HG03575 (cell line): ENCODE measurements around the gene CDA.
"Not testable (repeated sequence)": the region's sequence is repeated elsewhere in the genome, so short reads cannot be mapped to it uniquely, and the experiment has no call there.

ENCODE experiments used
- ATAC-seq: cut with Tn5 transposase; IDR thresholded peaks from one replicate; pipeline ENCODE4 v1.9.1; 2021; ENCODE audit not compliant: unreplicated experiment, insufficient number of reproducible peaks, low FRiP score; ENCODE audit errors: extremely low read depth

CDA gene

DNA sequence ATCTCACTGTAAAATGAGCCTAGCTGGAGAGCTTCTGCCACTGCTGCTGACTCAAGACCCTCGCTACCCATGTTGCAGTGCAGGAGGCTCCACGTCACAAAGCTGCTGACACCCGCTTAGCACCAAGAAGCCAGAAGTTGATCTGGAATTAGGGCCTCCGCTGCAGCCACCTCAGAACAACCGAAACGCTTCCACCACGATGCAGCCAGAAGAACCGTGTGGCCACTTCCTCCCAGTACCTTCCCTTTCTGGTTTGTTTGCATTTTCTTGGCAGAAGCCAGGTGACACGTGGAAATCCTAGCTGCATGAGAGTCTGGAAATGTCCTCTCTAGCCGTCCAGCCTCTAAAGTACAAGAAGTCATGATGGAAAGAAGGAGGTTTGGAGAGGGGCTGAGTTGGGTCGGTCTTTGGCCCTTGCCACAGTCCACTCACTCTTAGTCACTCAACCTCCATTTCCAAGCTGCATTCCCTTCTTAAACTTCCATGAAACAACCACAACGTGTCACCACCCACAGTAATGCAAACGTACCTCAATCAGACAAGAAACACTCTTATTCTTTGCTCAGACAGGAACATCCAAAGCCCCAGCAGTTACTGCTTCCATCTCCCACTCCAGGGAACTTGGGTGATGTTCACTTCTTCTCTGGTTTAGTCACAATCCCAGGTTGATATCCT is 10.0 kb upstream of the CDA start:
- no peak for ATAC-seq

DNA sequence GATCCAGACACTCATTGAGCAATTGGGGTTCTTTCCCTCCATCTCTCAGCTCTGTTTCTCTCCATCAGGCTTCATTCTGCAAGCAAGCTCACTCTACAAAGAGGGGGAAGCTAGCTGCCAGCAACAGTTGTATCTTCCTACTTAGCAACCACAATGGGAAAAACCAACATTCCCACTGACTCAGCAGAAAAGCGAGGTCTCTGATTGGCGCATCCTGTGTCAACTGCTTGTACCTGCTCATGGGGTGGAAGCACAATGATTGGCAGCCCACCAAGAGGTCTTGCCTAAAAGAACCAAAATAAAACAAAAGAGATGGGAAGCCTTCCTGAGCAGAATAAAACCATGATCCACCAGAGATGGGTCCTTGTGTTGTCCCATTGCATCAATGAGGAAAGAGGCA is 4.0 kb upstream of the CDA start:
- ATAC-seq, result no peak

DNA sequence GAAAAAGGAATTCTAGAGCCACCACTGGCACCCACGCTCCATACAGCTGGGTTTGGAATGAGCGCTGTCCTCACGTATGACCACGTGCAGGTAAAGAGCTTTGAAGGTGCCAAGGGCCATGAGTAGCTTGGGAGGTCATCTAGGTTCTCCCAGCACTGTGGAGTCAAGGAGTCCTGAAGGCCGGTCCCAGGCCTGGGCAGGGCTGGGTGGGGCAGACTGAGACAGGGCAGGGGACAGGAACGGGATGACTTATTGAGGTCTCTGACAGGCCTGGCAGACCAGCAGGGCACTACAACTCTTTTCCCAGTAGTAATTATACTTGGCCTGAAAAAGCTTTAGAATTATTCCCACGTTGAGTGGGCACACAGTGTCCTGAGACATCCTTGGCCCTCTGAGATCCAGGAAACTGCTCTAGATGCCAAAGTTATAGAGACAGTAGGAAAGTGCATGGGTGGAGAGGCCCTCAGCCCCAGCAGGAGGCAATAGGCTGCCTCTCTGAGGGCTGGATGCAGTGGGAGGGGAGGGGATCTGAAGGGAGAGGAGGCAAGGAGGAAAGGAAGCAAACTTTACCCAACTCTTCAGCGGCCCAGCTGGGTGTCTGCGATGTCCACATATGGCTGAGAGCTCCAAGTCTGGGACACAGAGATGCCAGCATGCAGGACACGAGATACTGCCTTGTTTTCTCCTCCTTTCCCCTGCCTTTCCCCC is 1.8 kb upstream of the CDA start:
- no peak for ATAC-seq

DNA sequence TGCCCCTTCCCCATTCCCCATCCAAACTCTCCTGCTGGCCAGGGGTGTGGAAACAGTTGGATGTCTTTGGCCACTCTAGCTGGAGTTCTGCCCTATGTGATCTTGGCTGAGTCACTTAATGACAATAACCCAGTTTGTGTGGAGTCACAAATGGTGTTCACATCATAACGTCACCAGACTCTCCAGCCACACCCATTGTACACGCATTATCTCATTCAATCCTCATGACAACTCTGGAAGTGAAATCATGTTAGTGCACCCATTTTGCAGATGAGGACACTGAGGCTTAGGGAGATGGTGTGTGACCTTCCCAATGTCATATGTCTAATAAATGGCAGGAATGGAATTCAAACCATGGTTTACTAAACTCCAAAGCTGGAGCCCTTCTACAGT is 1.2 kb upstream of the CDA start:
- no peak for ATAC-seq

DNA sequence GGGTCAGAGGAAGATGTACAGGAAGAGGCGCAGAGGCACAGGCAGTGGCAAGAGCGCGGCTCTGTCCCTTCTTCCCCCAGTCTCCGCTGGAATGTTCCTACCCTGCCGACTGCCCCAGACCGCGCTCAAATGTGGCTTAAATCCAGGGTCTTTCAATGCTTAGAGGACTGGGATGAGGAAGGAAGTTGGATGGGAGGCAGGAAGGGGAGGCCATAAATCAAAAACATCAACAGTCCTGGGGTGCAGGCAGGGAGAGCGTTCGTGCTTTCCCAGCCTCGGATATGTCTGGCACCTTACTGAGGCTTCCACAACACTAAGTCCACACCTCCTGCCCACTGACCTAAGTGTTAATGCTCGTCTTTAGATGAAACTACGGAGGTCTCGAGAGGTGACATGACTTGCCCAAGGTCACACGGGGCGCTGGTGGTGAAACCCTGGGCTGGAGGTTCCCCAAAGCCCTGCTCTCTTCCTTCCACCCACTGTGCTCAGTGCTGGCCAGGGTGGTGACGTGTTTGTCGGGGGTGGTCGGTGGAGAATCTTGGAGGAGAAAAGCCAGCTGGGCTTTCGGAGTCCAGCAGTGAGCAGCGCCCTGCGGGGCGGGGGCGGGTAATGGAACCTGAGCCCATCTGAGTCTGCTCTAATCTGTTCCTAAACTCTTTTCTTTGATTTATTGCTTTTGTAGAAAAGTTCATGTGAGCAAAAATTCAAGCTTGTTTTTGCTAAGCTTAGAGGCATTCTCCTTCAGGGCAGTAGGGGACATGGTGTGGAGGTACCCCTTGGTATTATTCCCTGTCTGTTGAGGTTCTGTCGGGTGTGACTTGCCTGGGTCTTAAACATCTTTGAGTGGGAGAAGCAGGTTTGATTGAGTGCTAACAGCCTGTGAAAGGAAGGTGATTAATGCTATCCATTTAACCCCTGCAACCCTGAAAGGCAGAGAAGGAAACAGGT is 708 bp downstream of the CDA start:
- no peak for ATAC-seq

DNA sequence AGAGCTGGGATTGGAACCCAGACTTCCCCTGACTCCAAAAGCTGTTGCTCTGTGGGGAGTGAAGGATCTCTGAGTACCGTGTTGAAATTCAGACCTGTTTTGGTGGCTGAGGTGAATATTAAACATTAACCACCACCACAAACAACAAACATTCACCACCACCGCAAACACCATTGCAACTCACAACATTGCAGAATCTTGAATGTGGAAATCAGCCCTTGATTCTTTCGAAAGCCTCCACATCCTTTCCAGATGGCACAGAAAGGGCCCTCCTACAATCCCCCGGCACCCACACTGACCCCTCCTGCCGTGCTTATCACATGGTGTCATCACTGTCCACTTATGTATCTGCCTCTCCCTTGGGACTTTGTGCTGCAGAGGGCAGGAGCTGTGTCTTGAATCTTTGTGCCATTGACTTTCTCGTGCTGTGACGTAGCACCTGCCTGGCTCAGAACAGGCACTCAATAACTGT is 1.4 kb downstream of the CDA start:
- ATAC-seq, result no peak

DNA sequence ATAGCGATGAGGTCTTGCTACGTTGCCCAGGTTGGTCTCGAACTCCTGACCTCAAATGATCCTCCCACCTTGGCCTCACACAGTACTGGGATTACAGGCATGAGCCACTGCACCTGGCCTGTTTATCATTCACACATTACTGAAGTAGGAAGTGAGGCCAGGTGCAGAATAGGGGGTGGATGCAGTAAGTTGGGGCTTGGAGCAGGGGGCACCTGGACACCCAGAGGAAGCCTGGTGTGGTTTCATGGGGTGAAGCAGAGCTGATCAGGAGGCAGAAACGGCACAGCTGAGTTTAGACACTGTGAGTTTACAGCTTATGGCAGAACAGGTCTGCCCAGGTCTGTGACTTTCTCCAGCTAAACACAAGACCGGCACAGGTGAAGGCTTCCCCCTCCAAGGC is 4.9 kb downstream of the CDA start:
- no peak for ATAC-seq

DNA sequence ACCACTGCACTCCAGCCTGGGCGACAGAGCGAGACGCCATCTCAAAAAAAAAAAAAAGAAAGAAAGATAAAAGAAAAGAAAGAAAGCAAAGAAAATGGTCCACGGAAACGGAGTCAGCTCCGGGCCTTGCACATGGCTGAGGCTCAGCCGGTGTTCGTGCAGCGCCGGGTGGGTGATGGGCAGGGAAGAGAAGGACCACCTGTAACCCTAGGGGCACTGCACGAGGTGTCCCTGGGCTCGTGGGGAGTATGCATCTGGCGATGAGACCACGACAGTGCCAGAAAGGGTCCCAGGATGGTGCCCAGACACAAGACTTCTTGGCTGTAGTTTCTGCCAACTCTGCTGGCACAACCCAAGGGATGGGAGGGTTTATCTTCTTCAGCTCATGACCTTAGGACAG is 5.8 kb downstream of the CDA start:
- ATAC-seq, result no peak

DNA sequence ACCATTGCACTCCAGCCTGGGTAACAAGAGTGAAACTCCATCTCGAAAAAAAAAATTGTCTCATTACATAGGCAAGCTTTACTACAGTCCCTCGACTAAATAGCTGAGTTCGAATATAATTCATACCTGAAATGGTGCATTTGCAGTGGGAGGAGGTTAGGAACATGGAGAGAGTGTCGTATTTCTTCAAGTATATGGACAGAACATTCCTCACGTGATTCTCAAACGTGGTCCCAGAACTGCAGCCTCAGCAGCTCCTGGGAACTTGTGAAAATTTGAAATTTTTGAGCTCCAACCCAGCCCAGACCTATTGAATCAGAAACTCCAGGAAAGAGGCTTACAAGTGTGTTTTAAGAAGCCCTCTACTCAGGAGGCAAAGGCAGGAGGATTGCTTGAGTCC is 7.2 kb downstream of the CDA start:
- no peak for ATAC-seq

DNA sequence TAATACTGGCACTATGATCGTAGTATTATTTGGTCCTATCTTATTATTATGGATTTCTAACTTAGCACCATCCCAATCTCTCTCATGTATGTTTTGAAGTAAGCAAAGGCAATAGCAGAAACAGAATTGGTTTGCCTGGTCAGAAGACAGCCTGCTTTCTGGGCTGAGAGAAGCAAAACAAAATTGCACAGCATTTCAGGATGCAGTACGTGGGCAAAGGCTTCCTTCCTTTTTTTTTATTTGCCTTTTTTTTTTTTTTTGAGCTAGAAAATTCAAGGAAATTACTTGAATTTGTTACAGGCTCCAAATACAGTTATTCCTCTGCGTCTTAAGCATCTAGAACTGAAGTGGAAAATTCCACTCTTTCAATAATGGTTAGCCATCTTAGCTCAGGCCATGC is 8.8 kb downstream of the CDA start:
- ATAC-seq, result no peak

DNA sequence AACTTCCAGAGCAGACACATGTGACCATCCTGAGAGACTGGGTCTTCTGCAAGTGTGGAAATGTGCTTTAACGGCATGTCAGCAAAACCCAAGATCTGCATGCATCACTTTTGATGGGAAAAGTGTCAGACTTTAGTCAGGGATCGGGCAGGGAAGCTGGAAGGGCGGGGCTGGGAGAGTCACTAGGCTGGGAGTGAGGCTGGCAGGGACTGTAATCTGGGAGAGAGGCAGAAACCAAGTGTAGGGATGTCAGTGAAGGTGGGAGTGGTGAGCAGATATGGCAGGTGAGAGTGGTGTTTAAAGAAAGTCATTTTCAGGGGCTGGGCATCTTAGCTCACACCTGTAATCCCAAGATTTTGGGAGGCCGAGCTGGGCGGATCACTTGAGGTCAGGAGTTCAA is 11.3 kb downstream of the CDA start:
- ATAC-seq, result no peak

DNA sequence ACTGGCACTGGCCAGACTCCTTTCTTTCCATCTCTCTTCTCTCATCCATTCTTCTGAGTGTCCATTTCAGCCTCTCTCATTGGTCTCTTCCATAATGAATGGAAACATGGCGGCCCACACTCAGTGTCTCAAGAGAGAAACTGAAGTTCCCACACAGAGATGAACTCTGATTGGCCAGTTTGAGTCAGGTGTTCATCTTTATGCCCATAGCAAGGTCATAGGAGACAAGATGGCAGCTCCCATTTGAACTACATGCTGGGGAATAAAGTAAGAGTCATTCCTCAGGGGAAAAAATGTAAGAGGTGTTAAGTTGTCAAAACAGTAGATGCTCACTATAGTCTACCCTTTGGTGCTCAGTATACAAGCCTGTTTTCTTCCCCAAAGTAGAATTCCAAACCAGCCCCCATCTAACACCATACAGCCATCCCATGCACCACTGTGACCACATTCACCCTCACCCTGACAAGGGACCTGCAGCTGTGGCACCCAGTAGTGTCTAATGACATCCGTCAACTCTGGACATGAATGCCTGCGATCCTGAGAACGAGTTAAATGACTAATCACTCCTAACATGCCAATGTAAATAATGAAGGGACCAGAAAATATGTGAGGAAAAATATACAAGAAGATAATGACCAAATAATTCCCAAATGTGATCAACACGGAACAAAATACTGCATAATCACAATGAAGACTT is 12.4 kb downstream of the CDA start:
- no peak for ATAC-seq

DNA sequence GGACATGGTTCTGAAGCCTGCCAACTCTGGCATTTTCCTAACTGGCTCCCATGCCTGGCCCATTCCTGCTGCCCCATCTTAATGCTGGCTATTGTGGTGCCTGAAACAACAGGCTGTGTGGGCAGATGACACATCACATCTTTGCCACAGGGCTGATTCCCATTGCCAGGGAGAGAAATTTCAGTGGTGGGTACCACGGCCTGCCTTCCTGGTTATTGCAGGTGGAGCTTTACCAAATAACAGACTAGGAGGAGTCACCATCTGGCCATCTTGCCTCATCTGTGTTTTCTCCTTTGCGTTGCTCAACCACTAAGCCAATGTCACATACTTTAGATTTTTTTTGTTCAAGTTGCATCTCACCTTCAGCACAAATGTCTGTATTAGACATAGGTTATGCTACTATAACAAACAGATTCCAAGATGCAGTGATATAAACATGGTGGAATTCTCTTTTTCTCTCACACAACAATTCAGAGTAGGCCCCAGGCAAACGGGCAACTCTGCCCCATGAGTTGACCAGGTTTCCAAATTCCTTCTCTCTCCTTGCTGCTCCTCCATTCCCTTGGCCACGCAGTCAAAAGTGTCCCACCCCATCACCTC is 14.1 kb downstream of the CDA start:
- ATAC-seq, result no peak

DNA sequence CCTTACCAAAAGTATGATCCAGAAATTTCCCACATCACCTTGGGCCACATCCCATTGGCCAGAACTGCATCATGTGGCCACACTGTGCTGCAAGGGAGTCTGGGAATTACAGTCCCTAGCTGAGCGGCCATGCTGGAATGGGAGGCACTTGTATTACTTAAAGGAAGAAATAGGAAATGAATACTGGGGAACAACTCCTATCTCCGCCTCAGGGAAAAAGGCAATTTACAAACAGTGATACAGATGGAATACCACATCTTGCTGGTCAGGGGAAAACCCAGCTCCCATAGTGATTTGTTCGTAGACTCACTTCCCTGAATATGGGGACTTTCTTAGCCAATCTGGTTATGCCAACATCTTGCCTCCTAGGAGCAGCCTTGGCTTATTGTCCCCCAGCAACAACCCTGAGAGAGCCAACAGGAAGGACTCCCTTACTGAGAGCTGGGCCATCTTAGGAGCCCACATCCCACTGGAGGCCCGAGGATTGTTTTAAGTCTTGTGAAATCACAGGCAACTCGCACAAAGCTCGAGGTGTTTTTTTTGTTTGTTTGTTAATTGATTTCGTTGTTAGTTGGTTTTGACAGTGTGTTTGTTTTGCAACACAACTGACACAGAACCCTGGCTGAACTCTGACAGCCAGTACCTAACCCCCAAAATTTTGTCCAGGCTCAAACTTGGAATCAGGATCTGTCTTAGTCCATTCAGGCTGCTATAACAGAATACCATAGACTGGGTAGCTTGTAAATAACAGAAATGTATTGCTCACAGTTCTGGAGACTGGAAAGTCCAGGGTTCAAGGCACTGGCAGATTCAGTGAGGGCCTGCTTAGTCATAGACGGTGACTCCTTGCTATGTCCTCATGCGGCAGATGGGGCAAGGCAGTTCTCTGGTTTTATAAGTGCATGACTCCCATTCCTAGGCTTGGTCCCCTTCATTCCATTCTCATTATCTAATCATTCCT is 14.9 kb downstream of the CDA start:
- ATAC-seq, result no peak

DNA sequence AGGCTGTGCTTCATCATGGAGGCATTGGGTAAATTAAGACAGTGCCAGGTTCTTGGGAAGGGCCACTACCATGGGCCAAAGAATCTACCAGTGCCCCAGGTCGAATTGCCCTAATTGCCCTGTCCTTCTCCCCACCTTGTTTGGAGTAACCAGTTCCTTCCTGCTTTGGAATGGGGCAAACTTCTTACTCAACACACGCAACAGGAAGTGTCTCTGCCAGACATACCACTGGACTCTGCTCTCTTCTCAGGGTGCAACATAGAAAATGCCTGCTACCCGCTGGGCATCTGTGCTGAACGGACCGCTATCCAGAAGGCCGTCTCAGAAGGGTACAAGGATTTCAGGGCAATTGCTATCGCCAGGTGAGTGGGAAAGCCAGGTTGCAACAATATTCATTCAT is 15.8 kb downstream of the CDA start:
- no peak for ATAC-seq

DNA sequence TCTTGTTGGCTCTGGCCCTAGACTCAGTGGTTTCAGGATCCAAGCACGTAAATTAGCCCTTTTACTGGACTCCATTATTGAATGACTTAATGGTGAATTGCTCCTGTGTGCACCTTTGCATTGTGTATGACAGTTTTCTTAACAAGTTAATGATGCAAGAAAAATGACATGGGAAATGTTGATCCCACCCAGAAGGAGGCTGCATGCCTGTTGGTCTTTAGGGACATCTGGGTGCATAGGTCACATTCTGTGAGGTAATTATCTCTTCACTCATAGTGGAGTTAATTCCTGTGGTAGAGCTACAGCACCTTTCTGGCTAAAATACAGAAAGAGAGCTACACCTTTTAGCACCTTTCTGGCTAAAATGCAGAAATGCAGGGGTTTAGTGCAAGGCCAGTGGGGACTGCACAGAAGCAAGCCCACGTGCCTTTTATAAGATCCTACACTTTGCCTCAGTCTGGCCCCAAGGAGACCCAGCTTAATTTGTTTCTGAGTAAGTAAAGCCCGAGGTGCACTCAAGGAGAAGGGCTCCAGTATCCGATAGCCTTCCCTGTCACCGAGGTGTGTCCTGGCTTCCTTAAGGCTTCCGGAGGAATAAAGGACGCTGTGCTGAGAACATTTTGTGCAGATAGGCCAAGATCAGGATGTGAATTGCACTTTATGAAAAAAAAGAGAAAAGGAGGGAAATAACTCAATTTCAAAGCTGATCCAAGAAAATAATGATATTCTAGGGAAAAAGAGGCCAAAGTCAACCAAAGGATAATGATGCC is 18.1 kb downstream of the CDA start:
- not testable (repeated sequence) for ATAC-seq

DNA sequence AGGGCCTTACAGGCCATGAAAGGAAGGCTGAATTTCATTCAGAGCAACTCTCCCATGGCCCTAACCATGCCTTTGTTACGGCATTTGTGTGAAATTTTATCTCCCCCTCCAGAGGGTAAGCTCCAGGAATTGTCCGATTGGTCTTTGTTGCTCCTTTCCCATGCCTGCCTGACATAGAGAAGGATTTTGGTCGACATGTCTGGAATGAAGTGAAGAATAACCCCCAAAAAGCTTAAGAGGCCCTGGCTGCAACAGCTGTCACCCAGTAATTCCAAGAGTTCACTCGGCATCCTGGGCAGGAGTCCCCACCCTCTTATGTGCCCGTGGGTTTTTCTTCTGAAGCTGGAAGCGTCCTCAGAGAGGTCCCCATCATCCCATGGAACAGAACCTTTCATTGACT is 20.6 kb downstream of the CDA start:
- ATAC-seq, result no peak
